ENCODE data around the gene IFFO2. TPM values are rescaled to one million over a fixed set of nuclear protein-coding genes. Genes with fewer than 3 reads are reported as not detected.

IFFO2 gene
- total and polyA plus RNA-seq, 2 of the 13 experiments (the other 11 are each of a cell fraction or from before 2014, with no cell fraction given): 7.3 to 16.7 TPM

GRCh38 chr1:18999359-18999758 lies 42.9 kb upstream of the IFFO2 start:
- CTCF ChIA-PET (ENCODE audit: low intra/inter-chr PET ratio, low total read pairs): no interaction called here
- H3K9ac ChIP-seq (ENCODE audit: insufficient read depth, low read depth, low read length): no peak overlapping the region
- no peak overlapping the region for H3K4me2 ChIP-seq (ENCODE audit: low read depth, low read length)
- H3K27ac ChIP-seq (ENCODE audit: extremely low read length, insufficient read depth, low read length): no peak overlapping the region
- POLR2A ChIA-PET: interaction anchor here (1.0 to 1.5 kb wide), 2 partner anchors 10 to 50 kb away, joined by 3 to 5 read pairs; no protein-coding TSS in a partner anchor
- no peak overlapping the region for H2AFZ ChIP-seq (ENCODE audit: low read length)
- no peak overlapping the region for H3K4me3 ChIP-seq (replicated peaks in 1 of 3; ENCODE audit: insufficient read depth in 1 of 3, low read depth in 2 of 3, low read length in 3 of 3)
- ATAC-seq: no peak
- BruUV-seq (replicated peaks): no TSS peak
- in situ Hi-C loops (cut with HindIII; ENCODE audit: extremely low pct_ligation_motif_present, low pct_unique_long_range_greater_than_20kb): no loop called here
- 60% methylated on average over 2 of the region's 2 CpGs for WGBS (ENCODE audit: low lambda C conversion rate)
- no peaks in the 10 kb centered on the region for H3K27me3 ChIP-seq (ENCODE audit: control insufficient read depth in 1 of 2, insufficient read depth in 2 of 2, low read length in 2 of 2)
- intact Hi-C loops (cut with micrococcal nuclease; ENCODE audit: unreplicated experiment): no loop called here
- peaks cover 14% of the 10 kb centered on the region for H3K4me1 ChIP-seq (ENCODE audit: insufficient read depth, low read length)
- H4K20me1 ChIP-seq (ENCODE audit: insufficient read depth, low read length): no peaks in the 10 kb centered on the region
- peaks cover 17% of the 10 kb centered on the region for H3K9me3 ChIP-seq (ENCODE audit: low read length)
- H3K36me3 ChIP-seq (replicated peaks in 1 of 2; ENCODE audit: control insufficient read depth in 1 of 2, insufficient read depth in 2 of 2, low read length in 2 of 2): no peaks in the 10 kb centered on the region
- no peaks in the 10 kb centered on the region for H3K79me2 ChIP-seq (ENCODE audit: insufficient read depth, low read length)
- no peak for DNase-seq (ENCODE audit: low spot score)
- no peak for FAIRE-seq
- TF ChIP-seq HNRNPK (IDR thresholded peaks at IDR 0.05; ENCODE audit: low read depth, low read length, poor library complexity, severe bottlenecking) (no peak), JDP2 (CRISPR knock-in tag; IDR thresholded peaks at IDR 0.05; ENCODE audit: borderline replicate concordance) (no peak)

- no peak for TF ChIP-seq ATF5 (CRISPR knock-in tag; IDR thresholded peaks at IDR 0.05; ENCODE audit: low read depth)
- no peak for TF ChIP-seq CENPT (CRISPR knock-in tag; IDR thresholded peaks at IDR 0.05; ENCODE audit: low read depth)
- no peak for TF ChIP-seq SMYD3 (CRISPR knock-in tag; IDR thresholded peaks at IDR 0.05)
- TF ChIP-seq ELF4 (CRISPR knock-in tag; IDR thresholded peaks at IDR 0.05; ENCODE audit: borderline replicate concordance): no peak
- no peak for TF ChIP-seq ZZZ3 (CRISPR knock-in tag; IDR thresholded peaks at IDR 0.05; ENCODE audit: borderline replicate concordance)
- ChIA-PET CTCF (ENCODE audit: low intra/inter-chr PET ratio, low total read pairs) (no interaction called here), POLR2A (no interaction called here)
- BruUV-seq (replicated peaks): no TSS peak
- intact Hi-C loops (cut with micrococcal nuclease; ENCODE audit: unreplicated experiment): no loop called here
- ATAC-seq (no peak), FAIRE-seq (no peak), DNase-seq (ENCODE audit: low spot score) (peak; percentile 12)
- no peak overlapping the region for H3K4me2 ChIP-seq (ENCODE audit: low read depth, low read length)
- in situ Hi-C loops (cut with HindIII; ENCODE audit: extremely low pct_ligation_motif_present, low pct_unique_long_range_greater_than_20kb): no loop called here
- peaks cover 17% of the 10 kb centered on the region for H3K9me3 ChIP-seq (ENCODE audit: low read length)
- no peak overlapping the region for H3K9ac ChIP-seq (ENCODE audit: insufficient read depth, low read depth, low read length)
- H3K27ac ChIP-seq (ENCODE audit: extremely low read length, insufficient read depth, low read length): no peak overlapping the region
- H2AFZ ChIP-seq (ENCODE audit: low read length): no peak overlapping the region
- no peaks in the 10 kb centered on the region for H4K20me1 ChIP-seq (ENCODE audit: insufficient read depth, low read length)
- H3K27me3 ChIP-seq (ENCODE audit: control insufficient read depth in 1 of 2, insufficient read depth in 2 of 2, low read length in 2 of 2): peaks cover 0 to 3% of the 10 kb centered on the region in 2 experiments; a peak in 2 of 5 replicates
- no peaks in the 10 kb centered on the region for H3K36me3 ChIP-seq (replicated peaks in 1 of 2; ENCODE audit: control insufficient read depth in 1 of 2, insufficient read depth in 2 of 2, low read length in 2 of 2)
- no peak overlapping the region for H3K4me3 ChIP-seq (replicated peaks in 1 of 3; ENCODE audit: insufficient read depth in 1 of 3, low read depth in 2 of 3, low read length in 3 of 3)
- WGBS (ENCODE audit: low lambda C conversion rate): 77% methylated on average over 3 of the region's 9 CpGs
- H3K4me1 ChIP-seq (ENCODE audit: insufficient read depth, low read length): peaks cover 14% of the 10 kb centered on the region
- H3K79me2 ChIP-seq (ENCODE audit: insufficient read depth, low read length): no peaks in the 10 kb centered on the region
Measured at GRCh38 chr1:18998016-18998724, 41.7 kb upstream of the IFFO2 start.
